Cardiac septum (tissue), 1 donor: ENCODE measurements around the gene MEOX2. TPM values are rescaled to one million over a fixed set of nuclear protein-coding genes. Genes with fewer than 3 reads are reported as not detected.

ENCODE experiments used
- DNase-seq: peaks from one replicate; pipeline ENCODE4 v3.0.0-alpha.2; 2020; ENCODE audit warnings: low spot score
- intact Hi-C: fragments of 100-400 bp; cut with DNase I; formaldehyde crosslinking; loops from one replicate; pipeline ENCODE4 v1.14.0; 2022
- total RNA-seq: library from RNA; stranded (reverse); fragmentation: NEBNext Ultra II Directional; extraction: Animal tissue kit (Norgen Biotek cat#: 25700); gene quantifications from one replicate; pipeline ENCODE4 v1.2.1, GENCODE V29; 2021
- donor health status: DM: no; HTN: no; CAD: no.

Gene MEOX2
- total RNA-seq, 1 donor from 2014 or later, result 6.9 TPM

DNA sequence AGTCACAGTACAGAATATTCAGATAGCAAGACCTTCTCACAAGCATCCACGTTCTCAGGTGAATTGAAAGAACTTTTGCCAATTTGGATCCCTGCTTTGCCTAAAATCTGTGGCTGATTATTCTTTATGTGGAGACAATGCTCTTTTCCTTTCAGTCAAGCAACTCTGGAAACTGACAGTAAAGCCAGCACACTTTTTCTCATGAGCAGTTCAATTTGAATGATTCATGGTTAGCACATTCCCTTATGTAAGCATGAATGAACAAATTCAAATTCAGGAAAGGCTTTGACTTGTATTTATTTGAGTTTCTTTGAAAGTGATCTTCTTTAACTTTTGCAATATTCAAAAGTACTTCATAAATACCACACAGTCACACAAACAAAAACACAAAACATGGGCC, 57.6 kb downstream of the MEOX2 start:
- intact Hi-C loops, result no loop called here
- no peak for DNase-seq

DNA sequence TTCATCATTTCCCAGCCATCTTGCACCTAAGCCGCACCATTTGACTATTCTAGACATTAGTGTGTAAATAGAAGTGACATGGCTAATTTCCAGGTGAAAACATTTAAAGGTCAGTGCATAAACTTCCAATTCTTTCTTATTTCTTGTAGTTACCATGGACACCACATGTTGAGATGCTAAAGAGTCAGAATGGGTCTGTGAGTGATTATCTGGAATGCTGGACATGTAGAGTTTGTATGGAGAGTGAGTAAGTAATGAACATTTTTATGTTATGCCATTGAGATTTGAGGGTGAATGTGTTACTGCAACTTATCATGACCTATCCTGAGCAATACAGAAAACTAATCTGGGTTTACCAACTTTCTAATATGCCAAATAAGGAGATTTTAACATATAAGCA, 60.4 kb downstream of the MEOX2 start:
- DNase-seq, result no peak
- intact Hi-C loops, result no loop called here

GRCh38 chr7:15625466-15625865, 61.0 kb downstream of the MEOX2 start:
- no peak for DNase-seq
- intact Hi-C loops, result no loop called here

GRCh38 chr7:15621468-15621867, 65.0 kb downstream of the MEOX2 start:
- DNase-seq, result no peak
- intact Hi-C loops, result no loop called here

GRCh38 chr7:15620491-15621185, 65.8 kb downstream of the MEOX2 start:
- no peak for DNase-seq
- intact Hi-C loops, result no loop called here

DNA sequence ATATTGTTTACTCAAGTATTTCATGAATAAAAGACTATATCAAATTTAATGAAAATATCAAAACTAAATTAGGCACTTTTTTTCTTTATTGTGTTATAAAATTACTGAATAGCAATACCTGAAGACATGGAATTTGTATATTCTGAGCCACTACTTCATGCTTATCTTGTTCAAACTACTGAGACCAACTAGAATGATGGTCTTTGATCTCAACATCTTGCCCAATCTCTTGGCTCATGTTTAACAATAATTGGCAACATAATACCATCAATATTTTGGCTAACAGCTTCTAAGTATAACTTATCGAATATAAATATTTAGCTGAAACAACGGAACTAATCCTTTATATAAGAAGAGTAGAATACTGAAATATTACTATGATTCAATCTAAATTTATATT, 68.2 kb downstream of the MEOX2 start:
- no peak for DNase-seq
- intact Hi-C loops, result no loop called here

GRCh38 chr7:15612205-15612604, 74.3 kb downstream of the MEOX2 start:
- intact Hi-C loops, result no loop called here
- no peak for DNase-seq

DNA sequence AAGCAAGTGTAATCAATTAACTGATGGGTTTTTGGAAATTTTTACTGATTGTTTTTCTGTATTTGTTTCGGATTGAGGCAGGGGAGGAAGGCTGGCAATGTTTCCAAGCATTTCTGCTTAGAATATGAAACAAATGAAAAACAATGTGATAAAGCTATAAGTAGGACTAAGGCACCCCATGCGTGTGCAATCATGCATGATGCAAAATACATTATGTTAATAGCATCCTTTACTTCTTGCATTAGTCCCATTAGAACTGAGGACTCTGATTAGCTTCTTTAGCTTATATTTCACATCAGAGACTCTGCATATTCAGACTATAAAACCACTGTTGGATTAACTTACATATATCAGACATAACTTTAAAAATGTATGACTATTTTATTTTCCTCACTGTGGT, 76.0 kb downstream of the MEOX2 start:
- intact Hi-C loops, result no loop called here

GRCh38 chr7:15609287-15609686, 77.2 kb downstream of the MEOX2 start:
- DNase-seq, result no peak
- intact Hi-C loops, result no loop called here

More for the DNA sequence above, 76.0 kb downstream of the MEOX2 start:
- no peak for DNase-seq

DNA sequence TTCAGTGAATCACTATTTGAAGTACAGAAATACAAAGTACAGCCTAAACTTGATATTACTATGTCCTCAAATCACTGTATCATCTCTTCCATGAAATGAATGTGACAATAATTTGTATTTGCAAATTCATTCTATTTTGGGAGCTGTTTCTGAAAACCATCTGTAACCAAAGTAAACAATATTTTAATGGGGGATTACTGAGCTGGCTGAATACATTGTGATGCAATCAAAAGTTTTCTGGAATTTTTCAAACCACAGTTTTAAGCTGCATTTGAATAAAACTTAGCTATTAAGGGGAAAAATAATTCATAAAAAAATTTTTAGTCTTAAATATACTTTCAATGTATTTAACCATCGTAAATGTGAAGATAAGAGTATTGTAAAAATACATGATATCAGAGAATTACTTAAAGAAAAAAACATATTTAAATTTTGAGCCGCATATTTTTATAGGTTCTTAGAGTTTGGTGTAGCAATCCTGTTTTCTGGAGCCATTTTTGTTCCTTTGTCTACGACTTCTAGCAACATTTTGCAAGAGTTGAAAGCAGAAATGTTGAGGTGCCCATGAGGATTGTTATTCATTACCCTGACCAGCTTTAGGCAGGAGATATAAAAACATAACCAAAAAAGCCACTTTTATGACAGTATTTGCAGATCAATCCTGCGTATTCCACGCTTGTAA, 78.8 kb downstream of the MEOX2 start:
- intact Hi-C loops, result no loop called here
- no peak for DNase-seq

GRCh38 chr7:15606561-15606960, 79.9 kb downstream of the MEOX2 start:
- intact Hi-C loops, result no loop called here
- no peak for DNase-seq

DNA sequence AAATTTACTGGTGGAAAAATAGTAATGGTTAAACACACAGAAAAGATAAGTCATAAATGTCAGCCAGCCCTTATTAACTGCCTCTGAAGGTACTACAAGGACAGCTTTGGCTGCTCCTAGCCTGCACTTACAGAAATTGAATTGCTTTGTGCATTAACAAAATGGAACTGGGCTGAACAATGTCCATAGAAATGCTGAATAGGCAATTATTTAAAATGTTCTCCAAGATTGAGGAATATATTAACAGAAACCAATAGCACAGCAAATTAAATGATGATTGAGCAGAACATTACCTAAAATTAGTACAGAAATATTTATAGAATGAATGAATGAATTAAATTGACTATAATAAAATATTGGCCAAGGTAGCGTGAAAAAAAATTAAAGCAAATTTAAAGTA, 82.3 kb downstream of the MEOX2 start:
- intact Hi-C loops, result no loop called here
- DNase-seq, result no peak

GRCh38 chr7:15603124-15603523, 83.4 kb downstream of the MEOX2 start:
- no peak for DNase-seq
- intact Hi-C loops, result no loop called here

- DNase-seq, result no peak
- intact Hi-C loops, result no loop called here
Measured at GRCh38 chr7:15602236-15602635, 84.2 kb downstream of the MEOX2 start.

DNA sequence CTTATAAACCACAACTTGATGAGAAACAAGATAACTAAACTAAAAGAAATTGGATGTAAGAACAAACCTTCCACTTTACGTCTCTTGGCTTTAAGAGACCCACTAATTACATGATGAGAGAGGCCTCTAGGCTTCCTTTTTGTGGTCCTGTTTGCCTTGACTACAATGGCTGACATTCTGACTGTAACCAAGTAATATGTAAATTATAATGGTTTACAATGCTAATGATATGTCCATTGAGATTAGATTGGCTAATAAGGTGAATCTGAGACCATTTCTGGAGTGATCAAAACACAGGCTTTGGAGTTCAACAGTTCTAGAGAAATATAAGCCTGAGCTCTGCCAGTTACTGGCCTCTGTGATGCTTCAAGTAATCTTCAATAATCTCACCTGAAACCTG, 85.3 kb downstream of the MEOX2 start:
- intact Hi-C loops, result no loop called here
- no peak for DNase-seq

DNA sequence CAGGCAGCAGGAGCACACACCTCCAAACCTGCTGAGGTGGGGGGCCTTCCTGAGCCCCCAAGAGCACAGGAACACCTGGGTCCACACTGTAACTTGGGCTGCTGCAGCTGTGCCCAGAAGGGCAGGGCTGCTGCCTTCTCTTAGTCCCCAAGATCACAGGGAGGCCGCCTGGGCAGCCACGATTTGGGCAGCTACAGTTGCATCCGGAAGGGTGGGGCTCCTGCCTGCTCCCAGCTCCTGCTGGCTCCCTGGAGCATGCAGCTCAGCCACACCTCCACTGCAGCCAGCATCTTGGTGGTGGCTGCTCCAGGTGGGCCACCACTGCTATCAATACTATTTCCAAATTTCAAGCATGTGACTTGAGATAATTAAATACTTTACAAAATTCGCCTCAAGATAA, 86.2 kb downstream of the MEOX2 start:
- intact Hi-C loops, result no loop called here
- DNase-seq, result no peak

GRCh38 chr7:15594461-15594860, 92.0 kb downstream of the MEOX2 start:
- no peak for DNase-seq
- intact Hi-C loops, result no loop called here

DNA sequence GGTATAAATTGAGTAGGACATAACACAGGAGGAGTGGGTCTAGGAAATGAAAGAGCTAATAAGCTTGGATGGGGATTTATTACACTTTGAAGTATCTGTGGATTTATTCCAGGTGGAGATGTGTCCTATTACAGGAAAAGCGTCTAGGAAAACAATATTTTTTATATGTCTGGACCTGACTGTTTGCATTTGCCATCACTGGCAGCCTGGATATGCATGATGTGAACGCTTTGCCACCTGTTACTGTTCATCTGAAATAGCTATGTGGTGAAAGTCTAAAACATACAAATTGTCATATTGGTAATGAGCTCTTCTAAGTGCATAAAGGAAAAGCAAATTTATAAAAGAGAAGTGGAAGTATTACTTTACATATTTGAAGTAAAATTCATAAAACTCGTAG, 93.1 kb downstream of the MEOX2 start:
- DNase-seq, result no peak
- intact Hi-C loops, result no loop called here

- intact Hi-C loops, result no loop called here
- no peak for DNase-seq
Measured at GRCh38 chr7:15586266-15586665, 100.2 kb downstream of the MEOX2 start.

GRCh38 chr7:15584575-15584974, 101.9 kb downstream of the MEOX2 start:
- no peak for DNase-seq
- intact Hi-C loops, result no loop called here

DNA sequence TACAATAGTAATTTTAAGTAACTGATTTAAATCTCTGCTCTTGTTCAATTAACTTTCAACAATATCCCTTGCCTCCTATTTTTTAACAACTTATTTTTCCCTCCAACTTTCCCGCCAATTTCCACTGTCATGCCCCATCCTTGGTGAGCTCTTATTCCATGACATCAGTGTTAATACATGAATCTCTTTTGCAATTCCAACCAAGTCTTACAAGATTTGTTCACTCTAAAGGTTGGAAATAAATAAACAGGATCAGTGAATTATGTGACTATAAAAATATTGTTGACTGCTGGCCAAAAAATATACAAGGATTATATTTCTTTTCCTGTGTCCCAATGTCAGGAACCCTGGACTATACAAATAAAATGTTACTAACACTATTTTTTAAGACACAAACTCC, 103.7 kb downstream of the MEOX2 start:
- intact Hi-C loops, result no loop called here

More for the DNA sequence above, 103.7 kb downstream of the MEOX2 start:
- no peak for DNase-seq
